Umbilical cord (tissue), 2 donors: ENCODE results near the gene SOX4. TPM values are rescaled to one million over a fixed set of nuclear protein-coding genes. Genes with fewer than 3 reads are reported as not detected.

Source experiments
- DNase-seq: peaks from one replicate; pipeline ENCODE4 v3.0.0-alpha.2; 2015; ENCODE audit warnings: low spot score
- total RNA-seq: library from RNA; depleted of rRNA; stranded (reverse); fragments of >200 nt; gene quantifications from one replicate; pipeline ENCODE4 v1.2.3, GENCODE V29; 2014; ENCODE audit warnings: low replicate concordance; ENCODE audit not compliant: insufficient read depth

The SOX4 gene
- total RNA-seq, 1 donor from 2014 or later, result 48.2 TPM

- DNase-seq, result peak; percentile 84
Observed at GRCh38 chr6:21593927-21594415, 420 bp downstream of the SOX4 start.

DNA sequence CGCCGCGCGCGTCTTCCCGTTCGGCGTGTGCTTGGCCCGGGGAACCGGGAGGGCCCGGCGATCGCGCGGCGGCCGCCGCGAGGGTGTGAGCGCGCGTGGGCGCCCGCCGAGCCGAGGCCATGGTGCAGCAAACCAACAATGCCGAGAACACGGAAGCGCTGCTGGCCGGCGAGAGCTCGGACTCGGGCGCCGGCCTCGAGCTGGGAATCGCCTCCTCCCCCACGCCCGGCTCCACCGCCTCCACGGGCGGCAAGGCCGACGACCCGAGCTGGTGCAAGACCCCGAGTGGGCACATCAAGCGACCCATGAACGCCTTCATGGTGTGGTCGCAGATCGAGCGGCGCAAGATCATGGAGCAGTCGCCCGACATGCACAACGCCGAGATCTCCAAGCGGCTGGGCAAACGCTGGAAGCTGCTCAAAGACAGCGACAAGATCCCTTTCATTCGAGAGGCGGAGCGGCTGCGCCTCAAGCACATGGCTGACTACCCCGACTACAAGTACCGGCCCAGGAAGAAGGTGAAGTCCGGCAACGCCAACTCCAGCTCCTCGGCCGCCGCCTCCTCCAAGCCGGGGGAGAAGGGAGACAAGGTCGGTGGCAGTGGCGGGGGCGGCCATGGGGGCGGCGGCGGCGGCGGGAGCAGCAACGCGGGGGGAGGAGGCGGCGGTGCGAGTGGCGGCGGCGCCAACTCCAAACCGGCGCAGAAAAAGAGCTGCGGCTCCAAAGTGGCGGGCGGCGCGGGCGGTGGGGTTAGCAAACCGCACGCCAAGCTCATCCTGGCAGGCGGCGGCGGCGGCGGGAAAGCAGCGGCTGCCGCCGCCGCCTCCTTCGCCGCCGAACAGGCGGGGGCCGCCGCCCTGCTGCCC, 1.1 kb downstream of the SOX4 start:
- DNase-seq, result peak; percentile 74

DNA sequence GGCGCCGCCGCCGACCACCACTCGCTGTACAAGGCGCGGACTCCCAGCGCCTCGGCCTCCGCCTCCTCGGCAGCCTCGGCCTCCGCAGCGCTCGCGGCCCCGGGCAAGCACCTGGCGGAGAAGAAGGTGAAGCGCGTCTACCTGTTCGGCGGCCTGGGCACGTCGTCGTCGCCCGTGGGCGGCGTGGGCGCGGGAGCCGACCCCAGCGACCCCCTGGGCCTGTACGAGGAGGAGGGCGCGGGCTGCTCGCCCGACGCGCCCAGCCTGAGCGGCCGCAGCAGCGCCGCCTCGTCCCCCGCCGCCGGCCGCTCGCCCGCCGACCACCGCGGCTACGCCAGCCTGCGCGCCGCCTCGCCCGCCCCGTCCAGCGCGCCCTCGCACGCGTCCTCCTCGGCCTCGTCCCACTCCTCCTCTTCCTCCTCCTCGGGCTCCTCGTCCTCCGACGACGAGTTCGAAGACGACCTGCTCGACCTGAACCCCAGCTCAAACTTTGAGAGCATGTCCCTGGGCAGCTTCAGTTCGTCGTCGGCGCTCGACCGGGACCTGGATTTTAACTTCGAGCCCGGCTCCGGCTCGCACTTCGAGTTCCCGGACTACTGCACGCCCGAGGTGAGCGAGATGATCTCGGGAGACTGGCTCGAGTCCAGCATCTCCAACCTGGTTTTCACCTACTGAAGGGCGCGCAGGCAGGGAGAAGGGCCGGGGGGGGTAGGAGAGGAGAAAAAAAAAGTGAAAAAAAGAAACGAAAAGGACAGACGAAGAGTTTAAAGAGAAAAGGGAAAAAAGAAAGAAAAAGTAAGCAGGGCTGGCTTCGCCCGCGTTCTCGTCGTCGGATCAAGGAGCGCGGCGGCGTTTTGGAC, 2.0 kb downstream of the SOX4 start:
- DNase-seq, result peak; percentile 32

GRCh38 chr6:21596145-21596948, 2.8 kb downstream of the SOX4 start:
- peak; percentile 71 for DNase-seq

DNA sequence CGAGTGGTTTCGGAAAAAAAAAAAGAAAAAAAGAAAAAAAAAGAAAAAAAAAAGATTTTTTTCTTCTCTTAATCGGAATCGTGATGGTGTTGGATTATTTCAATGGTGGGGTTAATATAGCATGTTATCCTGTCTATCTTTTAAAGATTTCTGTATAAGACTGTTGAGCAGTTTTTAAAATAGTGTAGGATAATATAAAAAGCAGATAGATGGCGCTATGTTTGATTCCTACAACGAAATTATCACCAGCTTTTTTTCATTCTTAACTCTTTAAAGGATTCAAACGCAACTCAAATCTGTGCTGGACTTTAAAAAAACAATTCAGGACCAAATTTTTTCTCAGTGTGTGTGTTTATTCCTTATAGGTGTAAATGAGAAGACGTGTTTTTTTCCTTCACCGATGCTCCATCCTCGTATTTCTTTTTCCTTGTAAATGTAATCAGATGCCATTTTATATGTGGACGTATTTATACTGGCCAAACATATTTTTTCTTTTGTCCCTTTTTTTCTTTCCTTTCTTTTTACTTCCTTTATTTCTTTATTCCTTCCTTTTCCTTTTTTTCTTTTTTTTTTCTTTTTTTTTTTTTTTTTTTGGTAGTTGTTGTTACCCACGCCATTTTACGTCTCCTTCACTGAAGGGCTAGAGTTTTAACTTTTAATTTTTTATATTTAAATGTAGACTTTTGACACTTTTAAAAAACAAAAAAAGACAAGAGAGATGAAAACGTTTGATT, 3.6 kb downstream of the SOX4 start:
- DNase-seq, result peak; percentile 72

DNA sequence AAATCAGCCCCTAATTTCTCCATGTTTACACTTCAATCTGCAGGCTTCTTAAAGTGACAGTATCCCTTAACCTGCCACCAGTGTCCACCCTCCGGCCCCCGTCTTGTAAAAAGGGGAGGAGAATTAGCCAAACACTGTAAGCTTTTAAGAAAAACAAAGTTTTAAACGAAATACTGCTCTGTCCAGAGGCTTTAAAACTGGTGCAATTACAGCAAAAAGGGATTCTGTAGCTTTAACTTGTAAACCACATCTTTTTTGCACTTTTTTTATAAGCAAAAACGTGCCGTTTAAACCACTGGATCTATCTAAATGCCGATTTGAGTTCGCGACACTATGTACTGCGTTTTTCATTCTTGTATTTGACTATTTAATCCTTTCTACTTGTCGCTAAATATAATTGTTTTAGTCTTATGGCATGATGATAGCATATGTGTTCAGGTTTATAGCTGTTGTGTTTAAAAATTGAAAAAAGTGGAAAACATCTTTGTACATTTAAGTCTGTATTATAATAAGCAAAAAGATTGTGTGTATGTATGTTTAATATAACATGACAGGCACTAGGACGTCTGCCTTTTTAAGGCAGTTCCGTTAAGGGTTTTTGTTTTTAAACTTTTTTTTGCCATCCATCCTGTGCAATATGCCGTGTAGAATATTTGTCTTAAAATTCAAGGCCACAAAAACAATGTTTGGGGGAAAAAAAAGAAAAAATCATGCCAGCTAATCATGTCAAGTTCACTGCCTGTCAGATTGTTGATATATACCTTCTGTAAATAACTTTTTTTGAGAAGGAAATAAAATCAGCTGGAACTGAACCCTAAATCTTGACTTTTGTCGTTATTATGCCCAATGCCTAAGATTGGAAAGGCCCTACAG, 4.5 kb downstream of the SOX4 start:
- no peak for DNase-seq

GRCh38 chr6:21598674-21599023, 5.1 kb downstream of the SOX4 start:
- DNase-seq, result no peak

DNA sequence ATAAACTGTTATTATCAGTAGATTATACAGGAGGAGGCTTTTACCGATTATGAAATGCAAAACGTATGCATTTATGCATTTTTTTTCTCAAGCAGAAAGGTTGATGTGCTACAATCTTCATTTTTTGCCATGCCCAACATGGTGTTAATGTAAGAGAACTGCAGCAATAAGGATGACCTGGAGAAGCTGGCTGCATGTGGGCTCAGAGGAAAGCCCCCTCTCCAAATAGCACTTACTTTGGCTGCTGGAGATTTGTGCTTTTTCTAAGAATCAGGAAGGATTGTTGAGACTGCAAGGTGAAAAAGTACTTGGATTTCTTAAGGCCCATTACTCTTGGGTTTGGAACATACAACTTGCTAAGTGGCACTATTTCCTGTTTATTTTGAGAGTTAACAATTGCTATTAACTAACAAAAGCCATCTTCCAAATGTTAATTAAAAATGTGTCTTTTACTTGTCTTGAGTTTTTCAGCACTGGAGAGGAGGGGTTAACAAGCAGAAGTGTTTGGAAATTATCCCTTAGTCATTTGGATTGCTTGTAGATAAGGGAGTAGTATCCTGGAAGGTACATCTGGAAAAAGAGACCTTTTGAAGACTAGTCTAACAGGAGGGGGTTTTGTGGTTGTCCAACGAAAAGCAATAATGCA, 5.6 kb downstream of the SOX4 start:
- no peak for DNase-seq

- DNase-seq, result no peak
Observed at GRCh38 chr6:21601339-21601923, 7.9 kb downstream of the SOX4 start.

GRCh38 chr6:21601932-21602390, 8.4 kb downstream of the SOX4 start:
- no peak for DNase-seq

- DNase-seq, result no peak
Observed at GRCh38 chr6:21603082-21603952, 9.8 kb downstream of the SOX4 start.

DNA sequence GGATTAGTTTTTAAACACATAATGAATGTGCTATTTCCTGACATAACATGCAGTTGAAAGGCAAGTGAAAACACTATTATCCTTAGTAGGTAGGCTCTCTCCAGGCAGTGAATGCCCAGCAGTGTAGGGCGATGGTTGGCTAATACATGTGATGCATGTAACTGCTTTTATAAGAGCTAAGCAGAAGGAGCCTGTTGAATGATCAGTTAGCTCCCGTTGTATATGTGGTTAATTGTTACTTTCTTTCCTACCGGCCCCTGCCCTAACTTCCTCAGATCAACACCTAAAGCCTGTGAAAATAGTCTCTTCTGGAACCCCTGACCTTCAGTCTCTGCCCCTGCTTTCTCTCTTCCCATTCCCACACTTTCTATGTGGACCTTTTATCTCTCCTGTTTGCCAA, 10.5 kb downstream of the SOX4 start:
- DNase-seq, result no peak

DNA sequence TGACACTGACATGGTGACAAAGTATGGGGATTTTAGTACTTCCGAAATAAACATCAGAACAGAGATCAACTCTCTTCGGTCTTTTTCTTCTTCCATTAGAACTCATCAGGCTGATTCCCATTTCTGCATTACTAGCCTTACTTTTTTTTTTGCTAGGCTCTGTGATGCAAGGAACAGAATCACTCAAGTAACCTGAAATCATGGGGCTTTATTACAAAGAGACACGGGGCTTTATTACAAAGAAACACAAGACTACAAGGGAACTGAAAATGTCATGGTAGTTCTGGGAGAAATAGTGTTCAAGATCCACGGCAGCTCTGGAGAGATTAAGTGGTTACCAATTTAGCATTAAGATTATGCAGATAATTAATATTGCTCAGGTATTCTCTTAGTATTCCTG, 11.6 kb downstream of the SOX4 start:
- DNase-seq, result no peak

DNA sequence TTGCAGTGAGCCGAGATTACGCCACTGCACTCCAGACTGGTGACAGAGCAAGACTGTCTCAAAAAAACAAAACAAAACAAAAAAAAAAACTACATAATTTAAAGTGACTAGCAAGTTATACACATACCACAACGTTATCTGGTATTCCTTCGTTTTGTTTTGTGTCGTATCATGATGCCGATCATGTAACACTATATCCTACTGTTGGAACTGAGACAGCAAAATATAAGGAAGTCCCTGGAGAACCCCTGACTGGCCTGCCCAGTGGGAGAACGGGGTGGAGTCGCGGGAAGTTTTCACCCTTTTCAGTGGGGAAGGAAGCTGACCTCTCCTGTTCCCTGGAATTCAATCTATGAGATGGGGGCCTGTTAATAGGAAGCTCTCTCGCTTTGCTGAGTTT, 15.1 kb downstream of the SOX4 start:
- no peak for DNase-seq

DNA sequence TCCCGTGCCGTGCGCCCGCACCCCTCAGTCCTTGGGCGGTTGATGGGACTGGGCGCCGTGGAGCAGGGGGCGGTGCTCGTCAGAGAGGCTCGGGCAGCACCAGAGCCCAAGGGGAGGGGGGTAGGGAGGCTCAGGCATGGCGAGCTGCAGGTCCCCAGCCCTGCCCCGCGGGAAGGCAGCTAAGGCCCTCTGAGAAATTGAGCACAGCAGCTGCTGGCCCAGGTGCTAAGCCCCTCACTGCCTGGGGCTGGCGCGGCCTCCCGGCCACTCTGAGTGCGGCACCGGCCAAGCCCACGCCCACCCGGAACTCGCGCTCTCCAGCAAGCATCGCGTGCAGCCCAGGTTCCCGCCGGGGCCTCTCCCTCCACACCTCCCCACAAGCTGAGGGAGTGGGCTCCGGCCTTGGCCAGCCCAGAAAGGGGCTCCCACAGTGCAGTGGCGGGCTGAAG, 16.4 kb downstream of the SOX4 start:
- no peak for DNase-seq

GRCh38 chr6:21610341-21610740, 16.8 kb downstream of the SOX4 start:
- DNase-seq, result no peak

- DNase-seq, result no peak
Observed at GRCh38 chr6:21611485-21611884, 17.9 kb downstream of the SOX4 start.
